HG02840 (cell line): Measurements from ENCODE around the gene ZKSCAN1.
"Not testable (repeated sequence)": the region's sequence is repeated elsewhere in the genome, so short reads cannot be mapped to it uniquely, and the experiment has no call there.

Source experiments
- ATAC-seq: cut with Tn5 transposase; IDR thresholded peaks from one replicate; pipeline ENCODE4 v1.9.1; 2021; ENCODE audit warnings: mild to moderate bottlenecking, moderate library complexity, moderate number of reproducible peaks; ENCODE audit not compliant: unreplicated experiment, low FRiP score

ZKSCAN1 gene

GRCh38 chr7:99997545-99998137 is 17.8 kb upstream of the ZKSCAN1 start:
- no peak for ATAC-seq

GRCh38 chr7:100000239-100000638 is 15.2 kb upstream of the ZKSCAN1 start:
- ATAC-seq, result no peak

- no peak for ATAC-seq
Observed at GRCh38 chr7:100003711-100004661, 11.4 kb upstream of the ZKSCAN1 start.

- no peak for ATAC-seq
Observed at GRCh38 chr7:100007887-100008286, 7.5 kb upstream of the ZKSCAN1 start.

- no peak for ATAC-seq
Observed at GRCh38 chr7:100008525-100008924, 6.9 kb upstream of the ZKSCAN1 start.

- ATAC-seq, result not testable (repeated sequence)
Observed at GRCh38 chr7:100009952-100010351, 5.4 kb upstream of the ZKSCAN1 start.

- no peak for ATAC-seq
Observed at GRCh38 chr7:100010901-100011300, 4.5 kb upstream of the ZKSCAN1 start.

- ATAC-seq, result no peak
Observed at GRCh38 chr7:100011516-100011915, 3.9 kb upstream of the ZKSCAN1 start.

- ATAC-seq, result not testable (repeated sequence)
Observed at GRCh38 chr7:100012385-100013327, 2.7 kb upstream of the ZKSCAN1 start.

GRCh38 chr7:100013328-100013676 is 2.1 kb upstream of the ZKSCAN1 start:
- no peak for ATAC-seq

GRCh38 chr7:100016215-100016901 is 962 bp downstream of the ZKSCAN1 start:
- ATAC-seq, result no peak

GRCh38 chr7:100017300-100017699 is 1.9 kb downstream of the ZKSCAN1 start:
- no peak for ATAC-seq

- ATAC-seq, result no peak
Observed at GRCh38 chr7:100017875-100018274, 2.5 kb downstream of the ZKSCAN1 start.

- no peak for ATAC-seq
Observed at GRCh38 chr7:100019908-100020307, 4.5 kb downstream of the ZKSCAN1 start.

GRCh38 chr7:100021297-100021696 is 5.9 kb downstream of the ZKSCAN1 start:
- no peak for ATAC-seq

- no peak for ATAC-seq
Observed at GRCh38 chr7:100022621-100023020, 7.2 kb downstream of the ZKSCAN1 start.

- ATAC-seq, result no peak
Observed at GRCh38 chr7:100023526-100023925, 8.1 kb downstream of the ZKSCAN1 start.

- ATAC-seq, result no peak
Observed at GRCh38 chr7:100024020-100024619, 8.7 kb downstream of the ZKSCAN1 start.

GRCh38 chr7:100027197-100027596 is 11.8 kb downstream of the ZKSCAN1 start:
- no peak for ATAC-seq

GRCh38 chr7:100029596-100029995 is 14.2 kb downstream of the ZKSCAN1 start:
- ATAC-seq, result no peak
